HG03103 (cell line): ENCODE measurements around the gene CLEC18B.
"Not testable (repeated sequence)": the region's sequence is repeated elsewhere in the genome, so short reads cannot be mapped to it uniquely, and the experiment has no call there.

Experiments
- ATAC-seq: cut with Tn5 transposase; IDR thresholded peaks from one replicate; pipeline ENCODE4 v1.9.1; 2021; ENCODE audit warnings: low read depth; ENCODE audit not compliant: unreplicated experiment

CLEC18B gene

DNA sequence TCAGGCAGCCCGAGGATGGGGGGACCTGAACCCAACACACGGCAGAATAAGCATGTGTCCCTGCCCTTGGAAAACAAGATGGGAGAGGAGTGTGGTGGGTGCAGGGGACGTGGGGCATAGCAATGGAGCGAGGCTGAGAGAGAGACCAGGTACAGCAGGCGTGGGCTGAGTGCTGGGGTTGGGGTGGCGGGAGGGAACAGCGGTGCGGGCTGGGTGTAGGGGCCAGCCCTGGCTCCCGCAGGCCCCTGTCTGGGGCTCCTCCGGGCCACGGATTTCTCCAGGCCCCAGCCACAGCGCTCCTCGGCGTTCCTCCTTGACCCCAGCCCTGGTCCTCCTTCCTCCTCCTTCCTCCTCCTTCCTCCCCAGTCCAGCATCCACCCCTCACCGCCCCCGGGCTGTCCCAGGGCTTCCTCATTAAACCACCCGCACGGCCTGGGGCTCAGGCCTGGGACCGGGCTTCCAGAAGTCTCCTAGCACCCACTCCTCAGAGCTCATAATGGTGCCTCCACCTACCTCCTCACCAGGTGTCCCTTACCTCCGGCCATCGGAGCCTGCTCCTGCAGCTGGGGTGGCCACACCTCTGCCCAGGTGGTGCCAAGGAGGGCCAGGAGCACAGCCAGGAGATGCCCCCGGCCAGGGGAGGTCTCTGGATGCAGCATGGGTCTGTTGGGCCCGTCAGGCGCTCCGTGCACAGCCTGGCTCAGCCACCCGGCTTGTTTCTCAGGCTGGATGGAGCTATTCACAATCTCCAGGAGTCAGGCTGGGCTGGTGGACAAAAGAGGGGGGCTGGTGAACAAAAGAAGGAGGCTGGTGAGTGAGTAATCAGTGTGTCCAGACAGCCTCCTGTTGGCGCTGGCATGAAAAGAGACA lies at the start of gene CLEC18B:
CLEC18B (minus strand) TSS at position 867 of the 870 bp plus-strand sequence; CDS start at position 659, 208 bp downstream.
- ATAC-seq: not testable (repeated sequence)

DNA sequence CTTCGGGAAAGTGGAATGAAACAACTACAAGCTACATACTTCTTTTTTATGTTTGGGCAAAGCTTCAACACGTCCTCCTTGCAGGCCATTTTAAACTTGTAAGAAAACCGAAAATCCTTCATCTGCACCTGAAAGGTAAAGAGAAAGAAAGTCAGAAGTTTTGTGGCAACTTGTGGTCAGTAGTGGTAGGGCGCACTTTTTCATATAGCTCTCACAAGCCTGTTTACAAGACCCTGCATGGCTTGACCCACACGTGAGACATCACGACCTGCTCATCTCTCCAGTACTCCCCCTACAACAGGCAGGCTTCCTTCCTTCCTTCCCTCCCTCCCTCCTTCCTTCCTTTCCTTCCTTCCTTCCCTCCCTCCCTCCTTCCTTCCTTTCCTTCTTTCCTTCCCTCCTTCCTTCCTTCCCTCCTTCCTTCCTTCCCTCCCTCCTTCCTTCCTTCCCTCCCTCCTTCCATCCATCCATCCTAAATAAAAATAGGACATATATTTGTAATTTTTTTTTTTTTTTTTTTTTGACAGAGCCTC lies 48.7 kb upstream of the CLEC18B start:
- no peak for ATAC-seq

DNA sequence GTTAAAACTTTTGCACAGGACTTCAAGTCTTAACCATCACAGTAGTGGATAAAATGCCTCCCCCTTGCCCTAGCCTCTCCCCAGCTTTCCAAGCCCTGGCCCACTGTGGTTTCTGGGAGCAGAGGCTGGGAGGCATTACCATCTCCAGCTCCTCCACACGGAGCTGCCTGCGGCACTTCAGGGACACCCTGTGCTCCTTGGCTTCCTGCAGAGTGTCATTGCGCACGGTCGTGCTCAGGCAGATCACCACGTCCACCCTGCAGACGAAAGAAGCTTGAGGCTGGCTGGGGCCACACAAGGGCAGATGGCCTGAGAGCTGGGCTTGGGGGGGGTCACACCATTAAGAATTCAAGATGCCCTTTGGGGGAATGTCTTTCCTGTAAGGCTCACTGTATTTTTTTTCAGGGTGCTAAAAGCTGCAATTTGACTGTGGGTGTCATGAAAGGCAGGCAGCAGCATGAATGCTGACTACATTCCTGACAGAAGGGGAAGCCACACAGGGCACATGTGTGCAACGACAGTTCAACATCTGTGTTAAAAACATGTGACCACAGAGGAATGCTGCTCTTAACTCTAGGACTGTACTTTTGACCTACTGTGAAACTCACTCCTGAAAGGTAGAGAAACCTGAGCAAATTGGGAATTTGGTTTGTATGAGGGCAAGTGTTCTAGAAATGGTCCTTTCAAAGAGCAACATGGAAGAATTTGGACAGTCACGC lies 47.7 kb upstream of the CLEC18B start:
- no peak for ATAC-seq

- no peak for ATAC-seq
These were observed 45.6 kb upstream of the CLEC18B start for GRCh38 chr16:74466872-74467271.

- ATAC-seq: no peak
These were observed 44.8 kb upstream of the CLEC18B start for GRCh38 chr16:74465851-74466685.

- no peak for ATAC-seq
These were observed 44.0 kb upstream of the CLEC18B start for GRCh38 chr16:74465281-74465680.

GRCh38 chr16:74463888-74464287 lies 42.6 kb upstream of the CLEC18B start:
- no peak for ATAC-seq

DNA sequence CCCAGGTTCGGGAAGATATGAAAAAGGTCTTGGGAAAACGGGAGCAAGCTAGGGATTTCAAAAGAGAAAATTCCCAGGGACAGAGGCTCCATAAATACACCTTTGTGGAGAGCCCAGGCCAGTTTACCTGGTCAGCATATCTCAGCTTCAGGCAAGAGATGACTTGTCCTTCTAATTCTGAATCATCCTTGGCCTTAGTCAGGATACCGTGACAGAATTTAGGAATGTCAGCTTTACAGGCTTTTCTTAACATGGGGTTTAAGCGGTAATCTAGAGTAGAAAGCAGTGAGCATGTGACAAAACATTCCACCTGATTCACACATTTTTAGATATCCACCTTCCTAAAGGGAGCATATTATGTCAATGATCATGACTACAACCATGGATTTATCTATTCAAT lies 41.1 kb upstream of the CLEC18B start:
- ATAC-seq: no peak

DNA sequence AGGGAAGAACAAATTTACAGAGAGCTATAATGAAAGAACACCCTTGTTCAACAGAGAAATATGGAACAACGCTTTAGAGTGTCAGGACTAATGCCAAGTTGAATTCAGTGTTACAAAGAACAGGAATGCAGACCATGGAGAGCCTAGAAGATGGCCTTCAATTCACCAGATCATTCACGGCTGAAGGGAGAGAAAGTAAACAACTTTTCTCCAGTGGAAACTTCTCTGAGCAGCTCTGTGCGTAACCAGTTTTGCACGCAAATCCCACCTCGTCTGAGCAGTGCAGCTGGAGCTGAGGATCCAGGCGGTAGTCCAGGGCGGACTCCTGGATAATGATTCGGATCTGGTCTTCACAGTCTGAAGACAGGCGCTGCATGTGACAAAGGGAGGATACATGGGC lies 40.5 kb upstream of the CLEC18B start:
- ATAC-seq: no peak

GRCh38 chr16:74460542-74460941 lies 39.3 kb upstream of the CLEC18B start:
- ATAC-seq: no peak

- ATAC-seq: no peak
These were observed 35.0 kb upstream of the CLEC18B start for GRCh38 chr16:74456290-74456625.

- ATAC-seq: no peak
These were observed 34.5 kb upstream of the CLEC18B start for GRCh38 chr16:74455619-74456289.

DNA sequence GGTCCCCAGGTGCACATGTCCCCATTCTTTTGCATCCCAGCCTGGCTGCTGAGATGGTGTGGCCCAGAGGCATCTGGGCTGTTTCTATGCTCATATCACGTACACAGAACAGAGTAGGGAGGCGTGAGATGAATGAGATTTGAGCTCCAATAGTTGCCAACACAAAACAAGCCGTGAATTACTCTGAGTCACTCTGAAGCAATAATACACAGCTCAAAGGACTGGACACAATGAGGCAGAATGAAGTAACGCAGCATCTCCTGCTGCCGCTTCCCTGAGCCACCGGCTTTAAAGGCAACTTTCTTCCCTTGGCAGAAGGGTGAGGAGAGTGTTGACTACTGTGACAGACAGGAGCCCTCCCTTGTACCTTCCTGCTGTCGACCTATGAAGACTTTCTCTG lies 33.9 kb upstream of the CLEC18B start:
- ATAC-seq: no peak

DNA sequence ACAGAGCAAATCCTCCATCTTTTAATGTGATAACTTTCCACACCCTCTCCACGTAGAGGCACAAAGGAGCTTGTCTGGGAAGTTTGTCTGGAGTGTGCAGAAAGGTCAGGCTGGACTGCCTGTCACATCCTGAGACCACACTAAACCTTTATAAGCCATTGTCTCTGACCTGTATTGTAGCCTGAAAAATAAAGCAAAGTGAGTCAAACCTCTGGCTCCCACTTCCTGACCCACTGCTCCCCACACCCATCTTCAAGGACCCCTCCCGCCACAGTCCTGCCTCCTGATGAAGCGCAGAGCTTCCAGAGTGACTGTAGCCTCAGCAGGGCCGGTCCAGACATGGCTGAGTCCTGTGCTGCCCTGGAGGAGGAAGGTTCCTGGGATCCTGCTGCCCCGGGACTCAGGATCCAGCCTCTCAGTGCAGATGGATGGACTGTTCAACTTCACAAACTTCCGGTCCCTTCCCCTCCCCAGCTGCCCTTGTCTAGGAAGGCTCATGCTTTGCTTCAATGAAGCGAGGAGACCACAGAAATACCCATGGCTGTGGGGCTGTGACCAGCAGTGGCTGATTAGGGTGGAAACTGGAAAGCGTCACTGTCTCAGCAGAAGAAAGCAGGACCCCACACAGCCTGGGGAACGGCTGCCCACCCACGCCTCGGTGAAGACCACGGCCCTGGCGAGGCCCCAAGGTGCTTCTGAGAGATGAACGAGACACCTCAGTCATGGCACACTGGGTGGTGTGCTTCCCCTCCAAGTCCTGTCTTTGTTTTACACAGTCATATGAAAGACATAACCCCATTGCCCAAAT lies 30.9 kb upstream of the CLEC18B start:
- ATAC-seq: peak; percentile 71

GRCh38 chr16:74450967-74451760 lies 29.9 kb upstream of the CLEC18B start:
- no peak for ATAC-seq

DNA sequence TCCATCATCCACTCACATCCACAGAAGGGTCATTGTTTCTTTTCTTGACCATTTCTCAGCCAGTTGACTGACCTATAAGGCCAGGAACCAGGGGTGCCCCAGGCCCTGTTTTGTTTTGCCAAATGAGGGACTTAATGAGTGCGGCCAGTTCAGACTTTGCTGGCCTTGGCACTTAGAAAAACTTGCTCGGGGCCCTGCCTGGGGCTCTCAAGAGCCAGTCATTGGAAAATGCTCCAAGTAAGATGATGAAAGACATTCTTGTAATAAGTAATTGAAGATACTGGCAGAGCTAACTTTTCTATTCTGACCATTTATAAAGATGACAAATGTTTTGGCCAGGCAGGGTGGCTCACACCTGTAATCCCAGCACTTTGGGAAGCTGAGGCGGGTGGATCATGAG lies 29.0 kb upstream of the CLEC18B start:
- no peak for ATAC-seq

DNA sequence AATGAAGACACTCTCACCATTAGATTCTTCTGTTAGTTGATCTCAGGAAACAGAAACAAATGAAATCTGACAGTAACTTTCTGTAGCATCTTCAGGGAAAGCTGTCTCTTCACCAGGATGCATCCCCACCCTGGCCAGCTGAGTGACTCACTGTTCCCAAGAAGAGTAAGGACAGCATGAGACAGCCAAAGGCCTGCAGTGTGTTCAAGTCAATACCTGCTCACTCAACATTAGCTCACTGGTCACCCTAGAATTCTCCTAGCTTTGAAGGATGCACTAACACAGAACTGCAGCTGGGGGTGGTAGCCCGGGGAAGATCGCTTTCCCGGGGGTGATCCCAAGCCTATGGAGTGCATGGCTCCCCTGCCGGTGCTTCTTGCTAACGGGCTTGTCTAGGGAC lies 28.2 kb upstream of the CLEC18B start:
- no peak for ATAC-seq

DNA sequence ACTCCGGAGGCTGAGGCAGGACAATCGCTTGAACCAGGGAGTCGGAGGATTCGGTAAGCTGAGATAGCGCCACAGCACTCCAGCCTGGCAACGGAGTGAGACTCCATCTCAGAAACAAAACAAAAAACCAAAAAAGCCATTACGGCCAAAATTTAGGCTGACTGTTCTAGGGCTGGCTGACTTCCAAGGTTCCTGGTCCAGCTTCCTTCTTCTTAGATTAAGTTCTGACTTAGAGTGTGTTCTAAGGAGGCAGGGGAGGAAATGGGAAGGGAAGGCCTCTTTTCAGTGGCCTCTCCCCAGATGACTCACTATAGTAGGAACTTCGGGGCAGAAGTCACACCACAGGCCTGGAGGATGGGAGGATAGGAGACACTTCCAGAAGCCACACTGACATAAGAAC lies 27.7 kb upstream of the CLEC18B start:
- ATAC-seq: no peak

DNA sequence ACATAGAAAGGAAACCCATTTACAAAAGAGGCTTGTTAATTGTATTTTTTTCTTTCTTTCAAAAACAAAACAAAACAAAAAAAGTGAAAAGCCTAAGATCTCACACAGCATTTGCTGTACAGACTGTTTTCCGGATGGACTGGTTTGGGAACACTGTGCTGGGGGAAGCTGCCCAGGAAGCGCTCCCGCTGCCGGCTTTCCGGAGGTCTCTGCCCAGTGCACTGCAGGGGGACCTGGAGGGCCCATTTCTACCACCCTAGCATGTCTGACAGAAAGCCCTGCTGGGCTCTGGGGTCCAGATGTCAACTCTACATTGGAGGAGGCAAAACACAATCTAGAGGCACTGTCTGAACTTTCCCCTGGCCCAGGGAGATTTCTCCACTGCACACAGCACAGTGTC lies 26.3 kb upstream of the CLEC18B start:
- ATAC-seq: no peak
